Suppressor macrophage treated with lipopolysaccharide for 4 hours (primary cell): ENCODE results near the gene LAPTM5.
A peak's percentile ranks its signal among the peaks of the same experiment; 100 is the strongest.

ENCODE experiments used
- DNase-seq: peaks from one replicate; pipeline ENCODE4 v3.0.0-alpha.2; 2020

Gene LAPTM5

GRCh38 chr1:30712583-30712982, 45.0 kb downstream of the LAPTM5 start:
- DNase-seq, result no peak

GRCh38 chr1:30710407-30710806, 47.2 kb downstream of the LAPTM5 start:
- DNase-seq, result no peak

GRCh38 chr1:30708361-30708728, 49.2 kb downstream of the LAPTM5 start:
- DNase-seq, result no peak

GRCh38 chr1:30707412-30708360, 49.9 kb downstream of the LAPTM5 start:
- DNase-seq, result peak; percentile 78

- DNase-seq, result peak; percentile 67
Measured at GRCh38 chr1:30706528-30706927, 51.0 kb downstream of the LAPTM5 start.

GRCh38 chr1:30705698-30706097, 51.9 kb downstream of the LAPTM5 start:
- no peak for DNase-seq

- DNase-seq, result no peak
Measured at GRCh38 chr1:30704765-30705509, 52.6 kb downstream of the LAPTM5 start.

GRCh38 chr1:30704271-30704670, 53.3 kb downstream of the LAPTM5 start:
- DNase-seq, result no peak

GRCh38 chr1:30702823-30703222, 54.8 kb downstream of the LAPTM5 start:
- no peak for DNase-seq

- no peak for DNase-seq
Measured at GRCh38 chr1:30701258-30701633, 56.3 kb downstream of the LAPTM5 start.

- DNase-seq, result no peak
Measured at GRCh38 chr1:30700528-30701257, 56.9 kb downstream of the LAPTM5 start.

GRCh38 chr1:30699762-30700161, 57.8 kb downstream of the LAPTM5 start:
- no peak for DNase-seq

- DNase-seq, result no peak
Measured at GRCh38 chr1:30698401-30698981, 59.1 kb downstream of the LAPTM5 start.

- DNase-seq, result no peak
Measured at GRCh38 chr1:30697571-30698376, 59.8 kb downstream of the LAPTM5 start.

- DNase-seq, result no peak
Measured at GRCh38 chr1:30696831-30697230, 60.7 kb downstream of the LAPTM5 start.

GRCh38 chr1:30695439-30695841, 62.1 kb downstream of the LAPTM5 start:
- DNase-seq, result no peak

GRCh38 chr1:30694280-30695175, 63.0 kb downstream of the LAPTM5 start:
- no peak for DNase-seq

GRCh38 chr1:30693822-30694221, 63.8 kb downstream of the LAPTM5 start:
- DNase-seq, result no peak

- no peak for DNase-seq
Measured at GRCh38 chr1:30693366-30693765, 64.2 kb downstream of the LAPTM5 start.

GRCh38 chr1:30692948-30693301, 64.6 kb downstream of the LAPTM5 start:
- DNase-seq, result no peak
